A673 (cell line): ENCODE data around the gene RPN1. TPM values are rescaled to one million over a fixed set of nuclear protein-coding genes. Genes with fewer than 3 reads are reported as not detected.

Experiments
- BruUV-seq: library from RNA; stranded (reverse); fragments of 400-500 nt; replicated peaks from 2 replicates; lab custom pipeline; 2021; lab: Mats Ljungman, UMichigan
- CTCF ChIA-PET: fragments of 300-600 bp; sonication (Branson Sonifier 250); formaldehyde crosslinking; loops from one replicate; lab custom pipeline; 2022; ENCODE audit warnings: antibody characterized with exemption; lab: Charles Lee
- POLR2A ChIA-PET: fragments of 300-600 bp; sonication (Branson Sonifier 250); formaldehyde crosslinking; loops from one replicate; lab custom pipeline; 2022; ENCODE audit warnings: antibody characterized with exemption; ENCODE audit not compliant: low non-redundant PET; lab: Charles Lee
- DNase-seq: peaks from one replicate; pipeline ENCODE4 v3.0.0-alpha.2; 2015; ENCODE audit warnings: low spot score
- H3K27ac ChIP-seq: fragments of 200-600 bp; sonication (generic); 2 replicates; pipeline ENCODE4 v1.5.1; 2016; ENCODE audit warnings: mixed run types, low read depth, mild to moderate bottlenecking, mixed read lengths, antibody characterized with exemption, low read length; ENCODE audit not compliant: poor library complexity, severe bottlenecking
- H3K27me3 ChIP-seq: fragments of 200-600 bp; sonication (generic); replicated peaks from 2 replicates; pipeline ENCODE4 v1.6.1; 2017; ENCODE audit warnings: mixed run types, low read depth, mild to moderate bottlenecking, mixed read lengths, antibody characterized with exemption, low read length; ENCODE audit not compliant: insufficient read depth, poor library complexity
- H3K36me3 ChIP-seq: fragments of 200-600 bp; sonication (generic); 2 replicates; pipeline ENCODE4 v1.6.1; 2016; ENCODE audit warnings: mixed run types, mild to moderate bottlenecking, mixed read lengths, antibody characterized with exemption, low read length; ENCODE audit not compliant: insufficient read depth, poor library complexity, severe bottlenecking
- H3K4me1 ChIP-seq: fragments of 200-600 bp; sonication (generic); 2 replicates; pipeline ENCODE4 v1.6.1; 2017; ENCODE audit warnings: mixed run types, mild to moderate bottlenecking, mixed read lengths, antibody characterized with exemption, low read length; ENCODE audit not compliant: insufficient read depth, poor library complexity, severe bottlenecking
- H3K4me3 ChIP-seq: fragments of 200-600 bp; sonication (generic); 2 replicates; pipeline ENCODE4 v1.5.1; 2016; ENCODE audit warnings: low read depth, mixed run types, mild to moderate bottlenecking, mixed read lengths, low read length; ENCODE audit not compliant: poor library complexity, severe bottlenecking
- H3K9me3 ChIP-seq: fragments of 200-600 bp; sonication (generic); 2 replicates; pipeline ENCODE4 v1.6.1; 2016; ENCODE audit warnings: mixed run types, low read depth, mild to moderate bottlenecking, mixed read lengths, antibody characterized with exemption, low read length; ENCODE audit not compliant: poor library complexity, severe bottlenecking
- EZH2 ChIP-seq: fragments of 200-600 bp; sonication (generic); IDR thresholded peaks from 2 replicates; pipeline ENCODE4 v1.6.1; 2017; ENCODE audit warnings: borderline replicate concordance, low read depth, mild to moderate bottlenecking, mixed read lengths, antibody characterized with exemption, low read length; ENCODE audit not compliant: poor library complexity, severe bottlenecking
- intact Hi-C: fragments of 100-400 bp; cut with micrococcal nuclease; formaldehyde crosslinking; loops from one replicate; pipeline ENCODE4 v1.10.0; 2022; ENCODE audit not compliant: unreplicated experiment
- total RNA-seq: library from RNA; stranded (reverse); gene quantifications from 2 replicates; pipeline ENCODE4 v1.2.3, GENCODE V29; 2021
- TF ChIP-seq, protein P1 (sequence below): fragments of 300-800, 200-600 bp; sonication (generic); conservative IDR thresholded peaks from 2 replicates; pipeline ENCODE4 v1.5.1; 2017; ENCODE audit warnings: low read depth, mild to moderate bottlenecking, antibody characterized with exemption, low read length, moderate library complexity, mixed read lengths

The RPN1 gene
- total RNA-seq, 1 experiment from 2014 or later, result 254 TPM

DNA sequence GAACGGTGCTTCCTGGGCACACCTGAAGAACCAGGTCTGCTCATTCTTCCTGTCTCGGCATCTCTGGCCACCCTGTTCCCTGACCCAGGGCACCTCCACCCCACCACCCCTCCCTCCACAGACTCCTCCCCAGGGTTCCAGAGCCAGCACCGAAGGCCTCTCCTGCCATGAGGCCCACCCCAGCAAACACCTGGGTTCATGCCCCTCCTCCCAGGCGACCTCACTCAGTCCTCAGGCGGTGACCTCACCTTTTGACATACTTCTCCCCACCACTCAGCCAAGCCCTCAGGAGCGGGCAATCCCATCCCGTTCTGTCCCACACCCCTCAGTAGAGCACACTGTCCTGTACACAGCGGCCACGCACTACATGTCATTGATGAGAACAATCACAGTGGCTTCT is 72.3 kb downstream of the RPN1 start:
- DNase-seq, result no peak
- Histone ChIP-seq H3K4me3 (no peak overlapping the region), H3K27ac (no peak overlapping the region), H3K27me3 (no peaks in the 10 kb centered on the region), H3K9me3 (peaks cover 7% of the 10 kb centered on the region), H3K36me3 (no peaks in the 10 kb centered on the region), H3K4me1 (peaks cover 8% of the 10 kb centered on the region)
- ChIA-PET POLR2A (no interaction called here), CTCF (interaction anchor here (0.6 kb wide), 1 partner anchor 78 kb away, joined by 3 read pairs; no protein-coding TSS in a partner anchor)
- no TSS peak for BruUV-seq
- intact Hi-C loops, result no loop called here
- TF ChIP-seq, protein P1, sequence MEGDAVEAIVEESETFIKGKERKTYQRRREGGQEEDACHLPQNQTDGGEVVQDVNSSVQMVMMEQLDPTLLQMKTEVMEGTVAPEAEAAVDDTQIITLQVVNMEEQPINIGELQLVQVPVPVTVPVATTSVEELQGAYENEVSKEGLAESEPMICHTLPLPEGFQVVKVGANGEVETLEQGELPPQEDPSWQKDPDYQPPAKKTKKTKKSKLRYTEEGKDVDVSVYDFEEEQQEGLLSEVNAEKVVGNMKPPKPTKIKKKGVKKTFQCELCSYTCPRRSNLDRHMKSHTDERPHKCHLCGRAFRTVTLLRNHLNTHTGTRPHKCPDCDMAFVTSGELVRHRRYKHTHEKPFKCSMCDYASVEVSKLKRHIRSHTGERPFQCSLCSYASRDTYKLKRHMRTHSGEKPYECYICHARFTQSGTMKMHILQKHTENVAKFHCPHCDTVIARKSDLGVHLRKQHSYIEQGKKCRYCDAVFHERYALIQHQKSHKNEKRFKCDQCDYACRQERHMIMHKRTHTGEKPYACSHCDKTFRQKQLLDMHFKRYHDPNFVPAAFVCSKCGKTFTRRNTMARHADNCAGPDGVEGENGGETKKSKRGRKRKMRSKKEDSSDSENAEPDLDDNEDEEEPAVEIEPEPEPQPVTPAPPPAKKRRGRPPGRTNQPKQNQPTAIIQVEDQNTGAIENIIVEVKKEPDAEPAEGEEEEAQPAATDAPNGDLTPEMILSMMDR, result no peak
- no peak for TF ChIP-seq EZH2

DNA sequence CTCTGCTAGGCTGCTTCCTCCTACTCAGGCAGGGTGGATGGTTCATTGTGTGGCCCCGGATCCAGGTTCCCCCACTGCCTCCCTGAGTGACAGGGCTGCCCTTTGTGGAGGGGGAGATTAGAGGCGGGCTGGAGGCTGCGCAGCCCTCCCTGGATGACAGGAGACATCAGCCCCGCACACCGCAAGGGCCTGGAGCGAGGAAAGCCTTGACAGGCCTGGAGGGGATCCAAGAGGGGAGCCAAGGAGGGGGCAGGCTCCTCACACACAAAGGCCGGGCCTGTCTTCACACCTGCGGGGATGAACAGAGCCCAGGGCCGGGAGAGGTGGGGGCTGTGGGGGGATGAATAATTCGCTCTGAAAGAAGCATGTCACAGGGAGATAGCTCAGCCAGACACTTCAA is 72.9 kb downstream of the RPN1 start:
- no peak overlapping the region for H3K4me3 ChIP-seq
- intact Hi-C loops, result no loop called here
- BruUV-seq, result no TSS peak
- ChIA-PET POLR2A (no interaction called here), CTCF (no interaction called here)
- DNase-seq, result no peak
- TF ChIP-seq EZH2, result no peak
- TF ChIP-seq, protein P1, result no peak
- no peaks in the 10 kb centered on the region for H3K27me3 ChIP-seq
- no peaks in the 10 kb centered on the region for H3K36me3 ChIP-seq
- H3K9me3 ChIP-seq, result peaks cover 7% of the 10 kb centered on the region
- H3K4me1 ChIP-seq, result peaks cover 14% of the 10 kb centered on the region
- H3K27ac ChIP-seq, result no peak overlapping the region

DNA sequence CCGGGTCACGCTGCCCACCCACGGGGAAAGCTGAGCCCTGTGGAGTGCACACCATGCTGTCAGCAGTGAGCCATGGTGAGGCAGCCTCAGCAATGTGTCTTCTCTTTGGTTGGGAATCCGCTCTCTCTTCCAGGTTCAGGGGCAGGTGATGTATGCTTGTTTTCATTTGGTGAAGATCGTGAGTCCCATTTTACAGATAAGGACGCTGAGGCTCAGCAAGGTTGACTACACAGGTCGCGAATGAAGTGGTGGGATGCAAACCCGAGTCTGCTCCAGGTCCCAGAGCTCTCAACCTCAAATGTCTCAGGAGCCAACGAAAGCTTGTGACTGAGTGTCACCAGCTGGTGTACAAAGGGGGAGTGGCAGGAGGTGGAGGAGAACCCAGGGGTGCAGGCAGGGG is 74.3 kb downstream of the RPN1 start:
- no peaks in the 10 kb centered on the region for H3K36me3 ChIP-seq
- no peak for DNase-seq
- intact Hi-C loops, result no loop called here
- BruUV-seq, result no TSS peak
- H3K27me3 ChIP-seq, result no peaks in the 10 kb centered on the region
- ChIA-PET POLR2A (no interaction called here), CTCF (no interaction called here)
- no peak overlapping the region for H3K27ac ChIP-seq
- peaks cover 14% of the 10 kb centered on the region for H3K4me1 ChIP-seq
- no peak for TF ChIP-seq EZH2
- TF ChIP-seq, protein P1, result no peak
- H3K4me3 ChIP-seq, result no peak overlapping the region
- H3K9me3 ChIP-seq, result peaks cover 7% of the 10 kb centered on the region
